GM23338 (cell line): ENCODE results near the gene SASH1.

Experiments
- CTCF ChIP-seq, 2 experiments: fragments of 200-600 bp in 1 of 2; sonication (generic) in 1 of 2; conservative IDR thresholded peaks; 2 replicates each; pipeline versions ENCODE4 v1.5.1 to v1.6.1; 2016 to 2017; ENCODE audit warnings: antibody characterized with exemption in 2 of 2, low read depth in 2 of 2, mild to moderate bottlenecking in 2 of 2, moderate library complexity in 1 of 2
- EZH2 ChIP-seq: fragments of 200-600 bp; sonication (generic); IDR thresholded peaks from one replicate; pipeline ENCODE4 v1.8.0; 2017; ENCODE audit warnings: antibody characterized with exemption, mild to moderate bottlenecking, low read depth; ENCODE audit not compliant: unreplicated experiment
- POLR2AphosphoS5 ChIP-seq: IDR thresholded peaks from 2 replicates; pipeline ENCODE4 v1.6.1; 2016; ENCODE audit warnings: antibody characterized with exemption, low read depth

DNA sequence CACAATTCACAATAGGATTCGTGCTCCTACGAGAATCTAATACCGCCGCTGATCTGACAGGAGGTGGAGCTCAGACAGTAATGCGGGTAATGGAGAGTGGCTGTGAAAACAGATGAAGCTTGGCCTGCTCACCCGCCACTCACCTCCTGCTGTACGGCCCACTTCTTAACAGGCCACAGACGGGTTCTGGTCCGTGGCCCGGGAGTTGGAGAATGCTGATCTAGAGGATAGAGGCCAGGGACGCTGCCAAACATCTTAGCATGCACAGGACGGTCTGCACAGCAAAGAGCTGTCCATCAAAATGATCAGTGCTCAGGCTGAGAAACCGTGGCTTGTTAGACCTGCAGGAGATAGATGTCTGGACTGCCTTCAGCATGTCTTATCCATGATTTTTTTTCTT, 186.4 kb downstream of the SASH1 start:
- no peak for TF ChIP-seq EZH2
- no peak for TF ChIP-seq CTCF (conservative IDR thresholded peaks at IDR 0.05; ENCODE audit: low read depth in 2 of 2)
- no peak for TF ChIP-seq POLR2AphosphoS5
